ENCODE data around the gene LRRC28. TPM values are rescaled to one million over a fixed set of nuclear protein-coding genes. Genes with fewer than 3 reads are reported as not detected.
A peak's percentile ranks its signal among the peaks of the same experiment; 100 is the strongest.

The LRRC28 gene
- total RNA-seq (ENCODE audit: unreplicated experiment), result 49.6 TPM
- long read RNA-seq, full-length matches to known transcripts, result 9 of 17 reads
- long read RNA-seq, partial matches to known transcripts, result 0 of 17 reads
- long read RNA-seq, other reads (novel, unspliced or antisense), result 8 of 17 reads

GRCh38 chr15:99250857-99251841, at the start of gene LRRC28:
TSS of gene LRRC28 (plus strand) at chr15:99251481. CDS start at chr15:99255958, 4,477 bp downstream.
- Mint-ChIP-seq H3K4me3 (ENCODE audit: unreplicated experiment) (peak within 1 kb of the TSS; percentile 94), H3K27me3 (ENCODE audit: unreplicated experiment) (no peaks in the 10 kb centered on the region), H3K27ac (ENCODE audit: unreplicated experiment) (peak within 1 kb of the TSS; percentile 95), H3K9me3 (ENCODE audit: unreplicated experiment) (no peaks in the 10 kb centered on the region), H3K36me3 (ENCODE audit: unreplicated experiment) (no peaks in the 10 kb centered on the region), H3K4me1 (ENCODE audit: low read depth, unreplicated experiment) (peaks cover 15% of the 10 kb centered on the region)
- peak; percentile 99 for DNase-seq
- no peak for TF ChIP-seq CTCF (IDR thresholded peaks at IDR 0.05; ENCODE audit: partially characterized antibody, unreplicated experiment)

- no peak overlapping the region for H3K27ac Mint-ChIP-seq (ENCODE audit: unreplicated experiment)
- TF ChIP-seq CTCF (IDR thresholded peaks at IDR 0.05; ENCODE audit: partially characterized antibody, unreplicated experiment), result no peak
Observed at GRCh38 chr15:99202176-99202552, 49.1 kb upstream of the LRRC28 start.

GRCh38 chr15:99207672-99208071, 43.6 kb upstream of the LRRC28 start:
- no peaks in the 10 kb centered on the region for H3K36me3 Mint-ChIP-seq (ENCODE audit: unreplicated experiment)

More at GRCh38 chr15:99202176-99202552, 49.1 kb upstream of the LRRC28 start:
- H3K4me1 Mint-ChIP-seq (ENCODE audit: low read depth, unreplicated experiment), result no peaks in the 10 kb centered on the region
- peaks cover 6% of the 10 kb centered on the region for H3K36me3 Mint-ChIP-seq (ENCODE audit: unreplicated experiment)
- DNase-seq, result no peak
- no peaks in the 10 kb centered on the region for H3K9me3 Mint-ChIP-seq (ENCODE audit: unreplicated experiment)
- no peaks in the 10 kb centered on the region for H3K27me3 Mint-ChIP-seq (ENCODE audit: unreplicated experiment)
- no peak overlapping the region for H3K4me3 Mint-ChIP-seq (ENCODE audit: unreplicated experiment)

GRCh38 chr15:99209326-99209725, 42.0 kb upstream of the LRRC28 start:
- Mint-ChIP-seq H3K4me1 (ENCODE audit: low read depth, unreplicated experiment) (no peaks in the 10 kb centered on the region), H3K27me3 (ENCODE audit: unreplicated experiment) (no peaks in the 10 kb centered on the region), H3K36me3 (ENCODE audit: unreplicated experiment) (no peaks in the 10 kb centered on the region), H3K27ac (ENCODE audit: unreplicated experiment) (no peak overlapping the region), H3K4me3 (ENCODE audit: unreplicated experiment) (no peak overlapping the region), H3K9me3 (ENCODE audit: unreplicated experiment) (no peaks in the 10 kb centered on the region)
- TF ChIP-seq CTCF (IDR thresholded peaks at IDR 0.05; ENCODE audit: partially characterized antibody, unreplicated experiment), result no peak
- DNase-seq, result no peak

More at GRCh38 chr15:99207672-99208071, 43.6 kb upstream of the LRRC28 start:
- Mint-ChIP-seq H3K27ac (ENCODE audit: unreplicated experiment) (no peak overlapping the region), H3K27me3 (ENCODE audit: unreplicated experiment) (no peaks in the 10 kb centered on the region), H3K4me1 (ENCODE audit: low read depth, unreplicated experiment) (no peaks in the 10 kb centered on the region), H3K9me3 (ENCODE audit: unreplicated experiment) (no peaks in the 10 kb centered on the region), H3K4me3 (ENCODE audit: unreplicated experiment) (no peak overlapping the region)
- DNase-seq, result no peak
- TF ChIP-seq CTCF (IDR thresholded peaks at IDR 0.05; ENCODE audit: partially characterized antibody, unreplicated experiment), result no peak

- no peak for DNase-seq
- no peaks in the 10 kb centered on the region for H3K27me3 Mint-ChIP-seq (ENCODE audit: unreplicated experiment)
- TF ChIP-seq CTCF (IDR thresholded peaks at IDR 0.05; ENCODE audit: partially characterized antibody, unreplicated experiment), result no peak
- H3K36me3 Mint-ChIP-seq (ENCODE audit: unreplicated experiment), result no peaks in the 10 kb centered on the region
- H3K4me3 Mint-ChIP-seq (ENCODE audit: unreplicated experiment), result no peak overlapping the region
- no peak overlapping the region for H3K27ac Mint-ChIP-seq (ENCODE audit: unreplicated experiment)
- no peaks in the 10 kb centered on the region for H3K4me1 Mint-ChIP-seq (ENCODE audit: low read depth, unreplicated experiment)
- no peaks in the 10 kb centered on the region for H3K9me3 Mint-ChIP-seq (ENCODE audit: unreplicated experiment)
Observed at GRCh38 chr15:99210334-99210733, 40.9 kb upstream of the LRRC28 start.

Data from glutamatergic neuron (in vitro differentiated cells).